Measurements from ENCODE around the gene GFOD1.
A peak's percentile ranks its signal among the peaks of the same experiment; 100 is the strongest.

The GFOD1 gene

GRCh38 chr6:13421425-13422059 is 65.9 kb downstream of the GFOD1 start:
- DNase-seq: no peak

GRCh38 chr6:13420269-13420668 is 67.1 kb downstream of the GFOD1 start:
- DNase-seq: no peak

DNA sequence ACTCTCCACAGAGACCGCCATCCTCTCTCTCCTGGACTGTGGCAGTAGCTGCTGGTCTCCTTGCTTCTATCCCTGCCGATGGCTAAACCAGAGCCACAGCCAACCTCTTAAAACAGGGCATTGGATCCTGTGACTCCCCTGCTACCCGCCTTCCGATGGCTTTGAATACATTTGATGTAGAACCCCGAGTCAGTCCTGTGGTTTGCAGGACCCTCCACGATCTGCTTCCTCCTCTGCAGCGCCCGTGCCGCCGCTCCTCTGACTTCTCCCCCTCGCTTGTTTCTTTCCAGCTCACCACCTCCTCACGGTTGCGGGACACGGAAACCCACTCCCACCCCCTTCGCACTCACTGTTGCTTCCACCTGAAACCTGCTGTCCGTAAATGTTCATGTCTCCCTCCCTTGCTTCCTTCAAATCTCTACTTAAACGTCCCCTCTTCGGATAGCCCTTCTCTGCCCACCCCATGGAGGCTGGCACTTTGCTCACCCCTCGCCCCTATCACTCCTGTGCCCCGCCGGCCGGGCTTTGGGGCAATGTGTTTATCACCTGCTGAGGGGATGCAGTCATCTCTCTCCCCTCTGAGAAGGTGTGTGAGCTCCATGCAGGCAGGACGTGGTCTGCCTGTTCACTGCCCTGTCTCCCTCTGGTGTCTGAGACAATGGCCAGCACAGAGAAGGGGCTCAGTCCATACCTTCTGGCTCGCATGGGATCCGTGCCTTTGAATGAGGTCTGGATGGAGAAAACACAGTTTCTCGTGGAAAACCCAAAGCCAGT is 67.8 kb downstream of the GFOD1 start:
- no peak for DNase-seq

DNA sequence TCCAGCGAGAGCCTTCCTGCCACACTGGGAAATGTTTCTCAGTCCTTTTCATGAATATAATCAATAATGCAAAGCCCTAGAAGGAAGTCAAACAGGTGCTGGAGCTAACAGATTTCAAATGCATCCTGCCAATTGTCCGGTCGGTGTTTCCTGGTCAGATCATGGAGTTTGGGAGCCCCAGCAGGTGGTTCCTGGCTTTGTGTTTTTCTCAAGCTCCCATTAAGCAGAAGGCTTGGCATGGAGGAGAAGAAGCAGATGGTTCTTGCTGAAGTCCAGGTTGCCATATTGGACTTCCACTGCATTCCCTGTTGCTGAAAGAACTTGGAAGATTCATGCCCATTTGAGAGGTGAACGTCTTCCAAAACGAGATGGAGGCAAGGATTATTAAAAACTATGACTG is 68.6 kb downstream of the GFOD1 start:
- no peak for DNase-seq

DNA sequence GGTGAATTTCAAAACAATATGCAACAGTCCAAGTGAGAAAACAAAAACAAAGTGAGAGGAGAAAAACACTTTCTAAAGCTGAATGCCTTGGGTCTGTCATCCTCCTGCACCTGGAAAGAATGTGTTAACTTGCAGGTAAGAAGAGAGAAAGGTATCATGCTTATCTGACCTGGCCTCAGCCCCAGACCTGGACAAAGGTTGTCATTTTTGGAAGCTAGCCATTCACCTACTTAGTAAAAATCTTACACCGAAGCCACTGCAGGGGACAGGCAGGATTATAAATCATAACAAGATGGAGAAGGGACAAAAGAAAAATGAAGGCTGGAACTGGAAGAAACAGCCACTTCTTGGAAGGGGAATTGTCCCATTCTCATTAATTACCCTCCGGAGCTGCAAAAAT is 69.4 kb downstream of the GFOD1 start:
- no peak for DNase-seq

GRCh38 chr6:13417431-13417830 is 70.0 kb downstream of the GFOD1 start:
- DNase-seq: no peak

DNA sequence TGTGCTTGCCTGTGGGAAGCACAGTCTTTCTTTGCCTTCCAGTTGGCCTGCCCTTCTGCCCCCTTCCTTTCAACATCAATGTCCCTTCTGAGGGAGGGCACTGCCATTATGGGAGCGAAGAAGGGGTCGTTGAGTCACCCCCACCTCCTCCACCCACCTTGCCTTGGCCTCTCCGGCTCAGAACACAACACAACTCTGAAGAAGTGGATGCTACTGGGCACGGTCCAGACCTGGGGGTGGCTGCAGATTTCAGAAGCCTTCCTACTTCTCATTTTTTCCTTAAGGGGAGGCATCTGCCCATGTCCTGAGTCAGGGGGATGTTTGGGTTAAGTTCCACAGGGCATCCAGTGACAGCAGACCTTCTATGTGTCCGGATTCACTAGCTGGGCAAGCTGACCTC is 72.1 kb downstream of the GFOD1 start:
- no peak for DNase-seq

GRCh38 chr6:13413900-13414555 is 73.4 kb downstream of the GFOD1 start:
- DNase-seq: no peak

- DNase-seq: no peak
Measured at GRCh38 chr6:13413466-13413862, 73.9 kb downstream of the GFOD1 start.

DNA sequence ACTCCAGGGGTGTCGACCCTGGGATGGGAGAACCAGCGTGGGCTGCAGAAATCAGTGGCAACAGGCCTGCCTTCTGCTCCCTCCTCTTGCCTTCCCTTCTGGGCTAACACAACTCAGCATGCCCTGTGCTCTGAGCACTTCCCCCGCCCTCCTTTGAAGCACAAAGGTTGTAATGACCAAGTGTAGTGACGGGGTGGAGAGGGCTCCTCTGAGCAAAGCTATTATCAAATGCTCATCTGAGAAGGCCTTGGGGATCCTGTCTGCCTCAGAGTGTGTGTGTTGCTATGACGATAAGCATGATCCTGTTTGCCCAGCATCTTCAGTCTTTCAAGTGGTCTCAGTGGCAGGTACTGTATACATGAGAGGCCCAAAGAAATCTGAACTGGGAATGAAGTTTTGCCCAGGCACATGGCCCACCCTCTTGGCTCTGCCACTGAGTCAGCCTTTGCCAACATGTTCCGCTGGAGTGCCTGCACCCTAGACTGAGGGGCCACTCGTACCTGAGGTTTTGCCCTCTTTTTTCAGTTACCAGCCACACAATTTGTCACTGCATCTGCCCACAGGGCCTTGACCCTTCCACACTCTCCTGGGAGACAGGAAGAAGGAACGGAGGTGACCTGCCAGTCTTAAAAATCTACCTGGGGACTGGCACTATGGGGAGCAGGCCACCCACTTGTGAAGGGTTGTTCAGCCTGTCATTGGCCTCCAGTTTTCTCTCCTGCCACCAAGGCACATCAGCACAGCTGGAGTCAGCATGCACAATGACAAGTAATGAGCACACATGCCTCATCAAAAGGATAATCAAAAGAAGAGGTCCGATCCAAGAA is 74.5 kb downstream of the GFOD1 start:
- no peak for DNase-seq

DNA sequence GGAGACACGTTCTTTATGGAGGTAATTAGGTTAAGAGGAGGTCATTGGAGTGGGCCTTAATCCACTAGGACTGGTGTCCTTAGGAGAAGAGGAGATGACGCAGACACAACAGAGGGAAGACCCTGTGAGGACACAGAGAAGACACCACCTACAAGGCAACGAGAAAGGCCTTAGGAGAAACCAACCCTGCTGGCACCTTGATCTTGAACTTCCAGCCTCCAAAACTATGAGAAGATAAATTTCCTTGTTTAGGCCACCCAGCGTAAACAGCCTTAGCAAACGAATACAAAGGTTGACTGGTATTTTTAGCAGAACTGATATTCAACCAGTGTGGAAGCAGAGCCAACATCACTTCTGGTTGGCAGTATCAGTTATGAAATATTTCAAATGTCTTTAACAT is 75.2 kb downstream of the GFOD1 start:
- no peak for DNase-seq

GRCh38 chr6:13411484-13411883 is 75.9 kb downstream of the GFOD1 start:
- DNase-seq: no peak

DNA sequence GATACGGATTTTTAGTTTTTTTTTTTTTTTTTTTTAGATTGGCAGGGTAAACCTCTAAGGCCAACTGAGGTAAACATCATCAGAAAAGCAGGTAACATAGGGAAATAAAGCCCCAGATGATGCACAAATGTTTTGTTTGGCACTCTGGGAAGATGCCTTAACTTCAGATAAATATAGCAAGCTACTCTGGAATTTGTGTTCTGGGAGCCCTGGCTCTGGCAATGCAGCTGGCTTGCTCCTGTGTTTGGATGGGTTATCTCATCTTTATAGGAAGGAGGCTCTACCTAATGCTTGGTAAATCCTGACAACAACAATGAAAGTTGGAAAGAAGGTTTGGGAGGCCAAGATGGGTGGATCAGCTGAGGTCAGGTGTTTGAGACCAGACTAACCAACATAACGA is 77.4 kb downstream of the GFOD1 start:
- no peak for DNase-seq

DNA sequence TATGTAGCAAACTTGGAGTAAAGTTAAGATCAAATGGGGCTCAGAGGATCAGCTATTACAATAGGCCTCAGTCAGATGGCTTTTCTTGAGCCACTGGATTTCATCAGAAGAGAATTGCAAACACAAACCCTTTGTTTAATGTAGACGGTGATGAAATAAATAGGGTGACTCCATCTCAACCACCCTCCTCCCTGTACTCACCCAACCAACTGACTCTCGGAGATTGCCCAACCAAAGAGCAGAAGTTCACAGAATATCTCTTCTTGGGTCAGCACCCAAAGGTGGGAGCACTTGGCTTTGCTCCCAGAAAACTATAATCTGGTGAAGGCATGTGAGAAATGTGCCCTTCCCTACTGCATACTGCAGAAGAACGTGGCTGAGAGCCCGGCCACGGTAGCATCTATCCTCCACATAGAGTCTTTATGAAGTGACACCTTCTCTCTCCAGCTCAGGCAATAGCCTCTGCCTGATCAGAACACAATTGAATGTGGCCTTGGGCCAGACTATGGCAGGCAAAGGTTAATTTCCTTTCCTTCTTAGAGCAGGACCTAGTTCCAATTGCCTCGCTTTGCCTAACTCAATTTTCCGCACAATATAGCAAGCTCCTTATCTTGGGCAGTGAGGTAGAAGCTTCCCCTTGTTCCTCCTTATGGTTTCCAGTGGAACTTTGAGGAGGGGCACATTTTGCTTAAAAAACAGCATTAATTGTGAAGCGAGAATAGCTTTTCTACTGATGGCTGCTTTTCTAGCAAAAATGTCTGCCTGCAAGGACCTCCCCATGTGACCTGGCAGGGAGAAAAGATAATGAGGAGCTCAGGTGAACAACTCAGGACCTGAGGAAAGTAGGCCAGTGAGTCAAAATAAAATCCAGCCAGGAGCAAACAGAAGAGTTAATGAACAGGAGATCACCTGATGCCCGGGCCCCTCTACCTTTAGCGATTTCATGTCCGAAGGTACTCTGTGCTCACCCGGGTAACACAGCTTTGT is 79.4 kb downstream of the GFOD1 start:
- peak; percentile 99 for DNase-seq

DNA sequence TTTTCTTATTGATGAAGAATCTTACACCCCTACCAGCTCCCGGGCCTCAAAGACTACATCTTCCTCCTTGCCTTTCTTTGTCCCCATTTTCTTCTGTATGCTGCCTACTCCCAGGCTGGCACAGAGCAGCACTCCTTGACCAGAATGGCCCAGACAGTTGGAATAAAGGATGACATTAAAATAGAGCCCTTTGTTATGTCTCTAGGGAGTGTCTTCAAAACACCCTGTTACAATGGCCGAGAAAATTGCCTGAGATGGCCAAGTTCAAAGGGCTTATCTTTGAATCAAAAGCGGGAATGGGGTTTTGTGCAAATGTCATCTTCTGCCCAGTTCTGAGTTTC is 80.1 kb downstream of the GFOD1 start:
- no peak for DNase-seq

DNA sequence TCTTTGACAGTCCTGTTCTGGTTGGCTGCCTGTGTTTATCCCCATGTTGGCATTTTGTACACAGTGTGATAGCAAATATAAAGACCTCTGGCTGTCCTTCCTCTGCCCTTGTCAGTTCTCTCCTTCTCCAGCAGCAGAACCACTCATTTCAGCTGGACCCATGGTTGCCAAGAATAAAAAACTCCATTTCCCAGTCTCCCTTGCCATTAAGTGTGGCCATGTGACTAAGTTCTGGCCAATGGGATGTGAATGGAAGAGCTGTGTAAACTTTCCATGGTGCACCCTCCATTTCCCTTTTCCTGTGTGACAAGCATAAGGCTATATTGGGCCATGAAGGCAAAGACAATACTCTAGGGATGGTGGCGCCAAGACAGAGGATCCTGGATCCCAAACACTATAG is 80.6 kb downstream of the GFOD1 start:
- peak; percentile 79 for DNase-seq

DNA sequence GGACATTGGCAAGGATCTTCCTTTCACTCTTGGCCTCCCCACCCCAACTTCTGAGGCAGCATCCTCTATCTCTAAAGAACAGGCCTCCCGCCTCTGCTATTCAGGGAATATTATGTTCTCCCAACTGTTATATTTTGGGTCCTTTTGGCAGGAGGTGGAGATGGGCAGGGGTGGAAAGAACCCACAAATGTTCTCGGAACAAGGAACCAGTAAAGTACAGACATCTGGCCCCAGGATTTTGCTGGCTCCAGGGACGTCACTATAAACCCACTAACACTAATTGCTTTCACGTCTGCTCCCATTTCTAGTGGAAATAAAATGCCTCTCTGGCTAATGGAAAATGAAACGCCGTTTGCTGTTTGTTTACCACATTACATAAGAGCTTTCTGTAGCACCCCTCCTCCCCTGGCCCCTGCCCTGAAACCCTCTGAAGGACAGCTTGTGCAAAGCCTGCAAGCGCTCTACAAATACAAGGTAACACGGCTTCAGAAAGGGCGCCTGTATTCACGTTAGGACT is 81.4 kb downstream of the GFOD1 start:
- peak; percentile 81 for DNase-seq

DNA sequence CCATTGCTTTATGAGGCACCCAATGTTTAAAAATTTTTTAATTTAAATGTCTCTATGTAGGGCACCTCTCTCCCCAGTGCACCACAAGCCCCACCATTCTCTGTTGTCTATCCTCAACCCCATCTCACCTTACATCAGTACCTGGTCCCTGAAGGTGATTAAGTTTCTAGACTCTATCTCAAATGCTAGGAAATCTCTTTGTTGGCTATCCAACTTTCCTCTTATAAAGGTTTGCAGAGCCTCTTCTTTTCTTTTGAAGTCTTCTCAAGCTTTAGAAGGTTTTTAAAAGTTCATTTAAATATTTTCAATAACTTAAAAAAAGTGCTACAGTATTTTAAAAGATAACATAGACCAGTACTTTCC is 82.5 kb downstream of the GFOD1 start:
- no peak for DNase-seq

- DNase-seq: peak; percentile 31
Measured at GRCh38 chr6:13404228-13404891, 83.0 kb downstream of the GFOD1 start.

DNA sequence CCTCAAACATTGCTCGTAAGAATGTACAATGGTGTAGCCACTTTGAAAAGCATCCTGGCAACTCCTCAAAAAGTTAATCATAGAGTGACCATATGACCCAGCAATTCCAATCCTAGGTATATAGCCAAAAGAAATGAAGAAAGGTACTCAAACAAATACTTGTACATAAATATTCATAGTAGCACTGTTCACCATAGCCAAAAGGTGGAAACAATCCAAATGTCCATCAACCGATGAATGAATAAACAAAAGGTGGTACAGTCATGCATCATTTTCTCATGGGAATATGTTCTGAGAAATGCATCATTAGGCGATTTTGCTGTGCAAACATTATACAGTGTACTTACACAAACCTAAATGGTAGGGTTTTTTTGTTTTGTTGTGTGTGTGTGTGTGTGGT is 84.7 kb downstream of the GFOD1 start:
- DNase-seq: no peak

- no peak for DNase-seq
Measured at GRCh38 chr6:13400772-13401171, 86.6 kb downstream of the GFOD1 start.

Measured in hematopoietic multipotent progenitor cell treated with erythropoietin and hydrocortisone succinate and interleukin-3 and kit ligand, for 8 days (in vitro differentiated cells).